Fibroblast of skin of scalp (primary cell): ENCODE data around the gene C22orf15. TPM values are rescaled to one million over a fixed set of nuclear protein-coding genes. Genes with fewer than 3 reads are reported as not detected.
"Not testable (repeated sequence)": the region's sequence is repeated elsewhere in the genome, so short reads cannot be mapped to it uniquely, and the experiment has no call there.

Experiments used
- DNase-seq: peaks from one replicate; pipeline ENCODE4 v3.0.0-alpha.2; 2013
- polyA plus RNA-seq, 2 experiments: library from polyadenylated mRNA; unstranded; fragments of 120-200 nt; gene quantifications; one replicate each; pipeline ENCODE4 v1.2.1, GENCODE V29; 2013; ENCODE audit not compliant: insufficient read length in 2 of 2

Gene C22orf15, protein sequence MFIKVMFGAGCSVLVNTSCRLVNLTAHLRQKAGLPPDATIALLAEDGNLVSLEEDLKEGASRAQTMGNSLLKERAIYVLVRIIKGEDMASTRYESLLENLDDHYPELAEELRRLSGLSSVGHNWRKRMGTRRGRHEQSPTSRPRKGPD
- 1.9 TPM for polyA plus RNA-seq (2013, experiment 1 of 2; ENCODE audit: insufficient read length)
- 1.5 TPM for polyA plus RNA-seq (2013, experiment 2 of 2; ENCODE audit: insufficient read length)

DNA sequence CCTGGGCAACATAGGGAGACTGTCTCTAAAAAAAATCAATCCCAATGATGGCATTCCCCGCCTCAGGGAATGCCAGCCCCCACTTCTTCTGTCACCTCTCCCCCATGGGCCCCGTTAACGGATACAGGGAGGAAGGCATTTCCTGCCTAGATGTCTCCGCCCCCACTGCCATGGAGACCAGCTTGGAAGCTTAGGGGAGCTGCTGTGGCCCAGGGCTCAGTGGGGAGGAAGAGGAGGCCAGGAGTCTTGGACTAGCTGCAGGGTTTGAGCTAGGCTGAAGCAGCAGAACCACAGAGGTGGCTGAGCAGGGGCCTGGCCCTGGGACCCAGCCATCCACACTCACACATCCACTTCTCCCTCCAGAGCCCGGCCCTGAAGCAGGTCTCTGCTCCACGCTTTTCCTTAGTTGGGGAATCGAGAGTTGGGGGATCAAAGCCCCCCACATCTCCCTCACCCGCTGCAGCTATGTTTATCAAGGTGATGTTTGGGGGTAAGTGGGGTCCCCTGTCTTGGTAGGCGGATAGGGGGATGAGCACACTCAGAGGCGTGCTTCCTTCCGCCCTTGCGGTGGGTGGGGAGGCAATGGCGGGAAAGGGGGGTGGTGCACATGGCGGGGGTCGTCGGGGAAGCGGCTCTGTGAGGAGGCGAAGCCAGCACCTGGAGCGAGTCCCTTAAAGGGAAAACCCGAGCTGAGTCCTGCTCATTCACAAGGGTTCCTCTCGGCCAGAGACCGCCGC is at the start of gene C22orf15:
Gene C22orf15, plus strand, starts transcription at position 149 of the 737 bp plus-strand sequence. Its CDS starts 317 bp downstream, at position 466.
- DNase-seq = peak; percentile 77

DNA sequence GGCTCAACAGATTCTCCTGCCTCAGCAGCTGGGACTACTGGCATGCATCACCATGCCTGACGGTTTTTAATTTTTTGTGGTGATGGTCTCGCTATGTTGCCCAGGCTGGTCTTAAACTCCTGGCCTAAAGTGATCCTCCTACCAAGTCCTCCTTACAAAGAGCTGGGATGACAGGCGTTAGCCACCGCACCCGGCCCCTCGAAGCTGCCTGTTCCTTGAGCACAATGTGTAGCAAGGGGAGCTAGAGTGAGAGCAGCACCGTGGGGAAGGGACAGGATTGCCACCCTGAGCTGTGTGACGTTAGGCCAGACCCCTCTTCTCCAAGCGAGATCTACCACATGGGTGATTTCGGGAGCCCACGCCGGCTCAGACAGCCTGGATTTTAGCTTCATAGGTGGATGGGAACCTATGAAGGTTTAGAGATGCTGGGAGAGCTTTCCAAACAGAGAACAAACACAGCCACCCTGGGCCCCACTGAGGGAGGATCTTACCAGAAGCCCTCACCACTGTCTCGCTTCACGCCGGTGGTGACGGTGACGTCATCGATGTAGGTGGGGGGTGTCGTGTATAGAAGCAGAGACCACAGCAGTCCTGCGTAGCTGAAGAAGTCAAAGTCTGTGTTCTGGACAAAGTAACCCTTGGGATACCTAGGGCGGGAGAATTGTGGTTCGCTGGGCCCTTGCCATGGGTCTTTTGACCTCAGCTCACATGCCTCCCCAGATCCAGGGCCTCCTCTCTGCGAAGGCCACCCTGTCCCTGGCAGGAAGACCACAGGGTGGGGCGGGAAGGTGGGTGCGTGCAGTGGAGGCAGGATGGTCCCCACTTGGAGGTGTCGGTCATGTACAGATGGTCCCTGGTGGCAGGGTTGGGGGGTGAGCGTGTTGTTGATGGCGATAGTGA is 48.8 kb upstream of the C22orf15 start:
- DNase-seq = no peak

DNA sequence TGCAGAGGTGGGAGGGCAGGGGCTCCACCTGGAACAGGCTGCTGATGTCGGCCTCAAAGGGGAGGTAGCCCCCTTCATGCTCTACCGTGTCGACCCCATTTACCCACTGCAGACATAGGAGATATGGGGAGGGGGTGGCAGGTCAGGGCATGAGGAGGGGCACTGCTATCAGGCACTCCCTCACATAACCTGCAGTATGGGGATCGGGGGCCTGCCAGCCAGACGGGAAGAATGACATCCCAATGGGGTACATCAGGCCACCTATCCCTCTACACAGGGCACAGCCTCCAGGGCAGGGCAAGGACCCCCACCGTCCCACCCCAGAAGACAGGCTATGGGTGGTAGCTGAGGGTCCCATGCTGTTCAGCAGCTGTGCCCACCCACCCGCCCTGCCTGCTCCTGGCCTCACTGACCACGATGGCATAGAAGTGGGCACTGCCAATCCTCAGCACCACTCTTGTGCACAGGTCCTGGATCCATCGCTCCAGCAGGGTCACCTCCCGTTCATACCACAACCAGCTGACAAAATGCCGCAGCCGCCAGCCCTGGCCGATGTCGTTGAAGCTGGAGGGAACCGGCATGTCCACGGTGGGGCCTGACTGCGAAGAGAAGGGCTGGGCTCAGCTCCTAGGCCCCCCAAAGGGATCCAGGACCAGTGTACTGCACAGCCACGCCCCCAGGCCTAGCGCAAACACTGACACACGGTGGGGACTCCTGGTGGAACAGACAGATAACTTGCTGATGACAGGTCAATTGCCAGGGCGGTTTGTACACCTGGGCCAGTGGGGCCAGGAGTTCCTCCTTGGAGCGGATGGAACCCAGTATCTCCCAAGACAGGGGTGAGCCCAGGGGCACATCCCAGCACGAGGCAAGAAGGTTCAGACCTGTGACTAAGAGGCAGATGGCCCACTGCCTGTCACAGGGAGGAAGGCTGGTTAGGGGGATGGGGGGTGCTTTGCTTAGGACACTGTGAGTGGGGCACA is 47.9 kb upstream of the C22orf15 start:
- DNase-seq = no peak

DNA sequence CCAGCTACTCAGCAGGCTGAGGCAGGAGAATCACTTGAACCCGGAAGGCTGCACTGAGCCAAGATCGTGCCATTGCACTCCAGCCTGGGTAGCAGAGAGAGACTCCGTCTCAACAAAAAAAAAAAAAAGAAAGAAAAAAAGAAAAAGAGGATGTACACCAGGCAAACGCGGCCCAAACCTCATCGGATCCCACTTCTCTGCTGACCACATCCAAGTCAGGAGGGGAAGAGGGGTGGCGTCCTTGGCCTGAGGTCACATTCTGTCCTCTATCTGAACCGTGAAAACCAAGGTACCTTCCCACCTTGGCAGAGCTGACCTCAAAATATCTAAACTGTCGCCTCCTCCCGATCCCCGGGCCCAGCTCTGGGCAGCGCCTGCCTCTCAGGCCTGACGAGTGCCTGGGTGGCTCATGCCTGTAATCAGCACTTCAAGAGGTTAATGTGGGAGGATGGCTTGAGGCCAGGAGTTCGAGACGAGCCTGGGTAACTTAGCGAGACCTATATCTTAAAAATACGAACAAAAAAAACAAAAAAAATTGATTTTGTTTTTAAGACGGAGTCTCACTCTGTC is 46.9 kb upstream of the C22orf15 start:
- DNase-seq = no peak

DNA sequence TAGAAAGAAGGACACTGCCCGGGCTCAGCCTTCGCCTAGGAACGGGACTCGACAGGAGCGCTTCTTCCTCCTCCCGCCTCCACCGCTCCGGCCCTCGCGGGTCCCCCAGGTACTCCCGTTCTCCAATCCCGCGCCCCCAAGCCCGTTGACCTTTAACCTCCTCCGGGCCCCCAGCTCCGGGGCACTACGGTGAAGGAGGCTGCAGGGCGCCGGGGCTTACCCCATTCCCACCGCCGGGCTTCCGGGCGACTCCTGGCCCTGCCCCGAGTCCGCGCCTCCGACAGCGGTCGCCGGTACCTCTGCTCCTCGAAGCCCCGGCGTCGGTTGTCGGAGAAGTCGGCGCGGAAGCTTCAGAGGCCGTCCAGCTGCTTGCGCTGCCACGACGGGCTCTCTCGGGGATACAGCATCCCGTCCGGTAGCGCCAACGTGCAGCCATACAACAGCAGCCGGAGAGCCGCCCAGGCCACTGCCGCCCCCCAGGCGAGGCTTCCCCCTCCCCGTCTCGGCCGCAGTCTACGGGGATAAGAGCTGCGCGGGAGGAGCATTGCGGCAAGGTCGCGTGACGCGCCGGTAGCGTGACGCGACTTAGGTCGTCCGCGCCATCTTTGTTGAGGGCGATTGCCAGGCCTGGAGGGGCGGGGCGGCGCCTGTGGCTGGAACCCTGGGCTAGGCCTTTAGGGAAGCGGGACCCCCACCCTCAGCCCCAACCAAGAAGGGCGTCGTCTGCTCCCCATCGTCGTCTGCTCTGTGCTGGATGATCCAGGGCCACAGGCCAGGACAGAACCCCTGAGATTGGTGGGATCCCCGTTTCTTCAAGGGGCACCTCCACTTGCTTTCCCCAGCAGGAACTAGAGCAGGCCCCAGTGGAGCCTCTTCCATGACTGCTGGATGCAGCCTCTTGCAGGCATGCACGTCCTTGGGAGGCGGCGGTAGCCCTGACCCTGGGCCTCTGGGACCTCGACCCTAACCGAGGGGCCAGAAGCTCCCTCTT is 45.7 kb upstream of the C22orf15 start:
- peak; percentile 89 for DNase-seq

DNA sequence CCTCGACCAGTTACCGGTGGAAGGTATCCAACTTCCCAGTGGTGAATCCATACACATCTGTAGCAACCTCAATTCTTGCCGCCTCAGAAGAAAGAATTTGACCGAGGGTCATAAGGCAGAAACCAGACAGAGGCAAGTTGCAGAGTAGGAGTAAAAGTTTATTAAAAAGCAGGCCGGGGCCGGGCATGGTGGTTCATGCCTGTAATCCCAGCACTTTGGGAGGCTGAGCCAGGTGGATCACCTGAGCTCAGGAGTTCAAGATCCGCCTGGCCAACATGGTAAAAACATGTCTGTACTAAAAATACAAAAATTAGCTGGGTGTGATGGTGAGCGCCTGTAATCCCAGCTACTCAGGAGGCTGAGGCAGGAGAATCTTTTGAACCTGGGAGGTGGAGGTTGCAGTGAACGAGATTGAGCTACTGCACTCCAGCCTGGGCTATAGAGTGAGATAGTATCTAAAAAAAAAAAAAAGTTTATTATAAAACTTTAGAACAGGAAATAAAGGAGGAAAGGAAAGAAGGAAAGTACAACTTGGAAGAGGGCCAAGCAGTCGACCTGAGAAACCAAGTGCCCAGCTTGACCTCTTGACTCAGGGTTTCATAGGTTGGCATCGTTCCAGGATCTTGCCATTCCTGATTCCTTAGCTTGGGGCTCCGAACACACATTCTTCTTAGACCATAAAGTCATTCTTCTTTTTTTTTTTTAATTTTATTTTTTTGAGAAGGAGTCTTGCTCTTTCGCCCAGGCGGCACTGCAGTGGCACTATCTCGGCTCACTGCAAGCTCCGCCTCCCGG is 44.2 kb upstream of the C22orf15 start:
- no peak for DNase-seq

DNA sequence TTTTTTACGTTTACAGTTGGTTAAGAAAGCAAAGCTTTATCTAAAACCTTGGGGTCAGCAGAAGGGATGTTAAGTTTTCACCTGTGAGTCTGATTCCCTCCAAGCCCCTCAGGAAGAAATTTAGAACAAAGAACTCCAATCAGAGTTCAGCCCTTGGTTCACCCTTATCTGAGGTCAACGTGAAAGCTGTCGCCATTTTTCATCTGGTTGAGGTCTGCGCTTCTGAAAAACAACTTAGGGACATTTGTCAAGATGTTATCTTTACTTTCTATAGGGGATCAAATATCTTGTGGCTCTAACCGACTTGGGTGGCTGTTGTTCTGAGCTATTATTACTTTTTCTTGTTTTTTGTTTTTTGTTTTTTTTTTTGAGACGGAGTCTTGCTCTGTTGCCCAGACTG is 41.9 kb upstream of the C22orf15 start:
- no peak for DNase-seq

DNA sequence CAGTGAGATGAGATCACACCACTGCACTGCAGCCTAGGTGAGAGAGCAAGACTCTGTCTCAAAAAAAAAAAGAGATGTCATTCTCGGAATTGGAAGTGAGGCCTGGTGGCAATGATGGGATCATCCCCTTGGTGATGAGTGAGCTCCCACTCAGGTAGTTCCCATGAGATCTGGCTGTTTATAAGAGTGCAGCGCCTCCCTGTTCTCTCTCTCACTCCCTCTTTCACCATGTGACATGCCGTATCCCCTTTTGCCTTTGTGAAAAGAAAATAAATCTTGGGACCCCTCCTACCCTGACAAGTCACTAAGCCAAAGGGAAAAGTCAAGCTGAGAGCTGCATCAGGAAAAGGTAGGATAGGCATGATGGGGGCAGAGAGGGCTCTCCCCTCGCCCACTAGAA is 40.6 kb upstream of the C22orf15 start:
- no peak for DNase-seq

DNA sequence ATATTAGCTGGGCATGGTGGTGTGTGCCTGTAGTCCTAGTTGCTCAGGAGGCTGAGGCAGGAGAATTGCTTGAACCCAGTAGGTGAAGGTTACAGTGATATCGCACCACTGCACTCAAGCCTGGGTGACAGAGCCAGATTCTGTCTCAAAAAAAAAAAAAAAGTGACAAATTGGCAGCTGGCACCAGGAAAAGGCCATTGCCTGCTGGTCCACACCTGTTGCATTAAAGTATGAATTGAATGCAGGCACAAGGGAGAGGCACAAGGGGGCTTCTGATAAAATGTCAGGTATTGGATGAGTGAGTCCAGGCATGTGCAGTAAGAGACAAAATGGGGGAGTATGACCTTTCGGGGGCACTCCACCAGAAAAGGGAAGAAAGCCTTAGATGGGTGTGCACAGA is 40.1 kb upstream of the C22orf15 start:
- DNase-seq = no peak

DNA sequence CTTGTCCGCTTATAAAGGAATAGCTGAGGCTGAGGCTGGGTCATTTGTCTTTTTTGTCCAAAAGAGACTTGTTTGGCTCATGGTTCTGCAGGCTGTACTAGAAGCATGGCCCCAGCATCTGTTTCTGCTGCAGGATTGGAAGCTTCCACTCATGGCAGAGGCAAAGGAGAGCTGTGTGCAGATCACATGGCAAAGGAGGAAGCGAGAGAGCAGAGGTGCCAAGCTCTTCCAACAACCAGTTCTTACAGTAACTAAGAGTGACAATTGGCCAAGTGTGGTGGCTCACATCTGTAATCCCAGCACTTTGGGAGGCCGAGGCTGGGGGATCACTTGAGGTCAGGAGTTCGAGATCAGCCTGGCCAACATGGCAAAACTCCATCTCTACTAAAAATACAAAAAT is 34.7 kb upstream of the C22orf15 start:
- not testable (repeated sequence) for DNase-seq

DNA sequence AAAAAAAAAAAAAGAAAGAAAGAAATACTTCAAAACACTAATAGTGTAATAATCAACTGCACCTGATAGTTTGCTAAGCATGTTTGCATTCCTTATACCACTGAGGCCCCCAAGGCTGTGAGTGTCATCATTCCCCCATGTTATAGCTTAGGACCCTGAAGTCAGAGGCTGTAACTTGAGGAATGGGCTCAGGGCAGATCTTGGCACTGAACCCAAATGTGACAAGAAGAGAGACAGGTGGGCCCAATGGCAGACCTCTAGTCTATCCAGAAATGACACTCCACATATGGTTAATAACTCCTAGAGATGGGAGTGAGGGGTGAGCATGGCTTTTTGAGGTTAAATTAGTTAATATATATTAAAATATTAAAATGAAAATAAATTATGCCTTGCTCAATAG is 25.1 kb upstream of the C22orf15 start:
- no peak for DNase-seq

DNA sequence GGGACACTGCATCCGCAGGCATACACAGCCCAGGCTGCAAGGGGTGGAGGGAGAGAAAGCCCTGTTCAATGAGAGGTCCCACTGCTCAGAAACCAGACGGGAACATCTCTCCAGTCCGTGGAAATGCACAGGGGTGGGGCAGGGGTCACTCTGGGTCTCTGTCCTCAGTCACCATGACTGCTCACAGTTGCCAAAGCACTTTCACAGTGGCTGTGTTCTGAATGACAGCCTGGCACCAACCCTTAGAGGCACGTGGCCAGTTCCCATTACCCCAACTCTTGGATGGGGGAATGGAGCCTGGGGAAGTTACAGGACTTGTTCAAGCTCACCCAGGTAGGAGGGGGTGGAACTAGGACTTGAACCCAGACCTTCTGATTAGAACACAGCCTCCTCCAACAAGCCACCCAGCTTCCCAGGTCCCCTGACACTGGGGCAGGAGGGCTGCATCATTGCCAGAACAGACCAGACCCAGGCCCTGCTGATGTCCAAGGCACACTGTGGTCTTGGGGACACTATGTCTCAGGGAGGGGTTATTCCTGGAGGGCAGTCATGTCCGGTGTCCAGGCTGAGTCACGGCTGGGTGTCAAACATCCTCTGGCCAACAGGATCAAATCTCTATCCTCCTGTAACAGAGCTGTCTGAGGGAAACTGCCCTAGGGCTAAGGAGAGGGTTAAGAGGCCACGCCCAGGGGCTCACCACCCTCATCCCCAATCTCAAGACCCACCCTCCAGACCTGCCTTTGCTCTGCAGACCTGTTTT is 20.1 kb upstream of the C22orf15 start:
- no peak for DNase-seq

DNA sequence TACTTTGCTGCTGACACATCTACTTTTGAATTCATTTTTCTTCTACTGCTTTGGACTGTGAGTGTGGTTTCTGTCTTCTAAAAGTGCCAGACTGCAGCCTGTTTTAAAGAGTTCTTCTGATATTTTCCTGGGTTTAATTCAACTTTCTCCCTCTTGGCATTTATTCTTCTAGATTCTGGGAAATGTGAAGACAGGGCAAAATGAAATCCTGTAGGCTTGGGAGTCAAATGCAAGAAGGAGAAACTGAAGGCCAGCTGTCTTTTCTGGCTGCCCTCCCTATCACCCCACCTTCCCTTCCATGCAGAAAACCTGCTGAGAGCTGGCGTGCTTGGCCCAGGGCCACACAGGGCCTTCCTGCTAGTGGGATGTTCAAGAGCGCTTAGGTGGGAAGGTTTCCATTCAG is 19.5 kb upstream of the C22orf15 start:
- DNase-seq = no peak

DNA sequence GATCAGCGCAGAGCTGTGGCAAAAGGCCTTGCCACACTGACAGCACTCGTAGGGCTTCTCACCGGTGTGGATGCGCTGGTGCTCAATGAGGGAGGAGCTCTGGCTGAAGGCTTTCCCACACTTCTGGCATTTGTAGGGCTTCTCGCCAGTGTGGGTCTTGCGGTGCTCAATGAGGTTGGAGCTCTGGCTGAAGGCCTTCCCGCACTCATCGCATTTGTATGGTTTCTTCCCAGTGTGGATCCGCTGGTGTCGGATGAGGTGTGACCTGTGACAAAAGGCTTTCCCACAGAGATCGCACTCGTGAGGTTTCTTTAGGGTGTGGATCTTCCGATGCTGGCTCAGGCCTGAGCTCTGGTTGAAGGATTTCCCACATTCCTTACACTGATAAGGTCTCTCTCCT is 18.8 kb upstream of the C22orf15 start:
- DNase-seq = no peak

DNA sequence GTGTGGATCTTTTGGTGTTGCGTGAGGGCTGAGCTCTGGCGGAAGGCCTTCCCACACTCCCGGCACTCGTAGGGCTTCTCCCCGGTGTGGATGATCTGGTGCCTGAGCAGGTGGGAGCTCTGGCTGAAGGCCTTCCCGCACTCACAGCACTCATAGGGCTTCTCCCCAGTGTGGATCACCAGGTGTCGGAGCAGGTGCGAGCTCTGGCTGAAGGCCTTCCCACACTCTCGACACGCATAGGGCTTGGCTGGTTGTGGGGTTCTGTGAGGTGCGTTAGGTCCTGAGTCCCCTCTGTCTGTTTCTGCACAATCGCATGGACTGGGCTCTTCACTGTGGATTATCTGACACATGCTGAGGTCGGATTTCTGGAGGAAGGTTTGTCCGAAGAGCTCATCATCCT is 18.3 kb upstream of the C22orf15 start:
- no peak for DNase-seq

DNA sequence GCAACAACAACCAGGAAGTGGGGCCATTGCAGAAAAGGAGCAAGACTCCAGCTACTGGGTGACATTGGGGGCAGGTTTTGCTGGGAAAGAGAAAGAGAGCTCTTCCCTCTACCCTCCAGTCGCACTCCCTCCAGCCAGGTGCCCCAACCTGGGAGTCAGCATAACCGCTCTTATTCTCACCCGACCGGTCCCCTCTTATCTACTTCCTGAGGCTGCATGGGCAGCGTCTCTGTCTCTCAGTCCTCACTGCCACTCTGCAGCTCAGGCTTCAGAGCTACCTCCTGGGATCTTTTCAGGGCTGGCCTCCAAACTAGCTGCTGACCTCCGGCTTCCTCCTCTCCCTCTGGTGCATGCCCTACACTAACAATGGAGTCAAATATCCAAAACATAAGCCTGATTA is 17.0 kb upstream of the C22orf15 start:
- no peak for DNase-seq

DNA sequence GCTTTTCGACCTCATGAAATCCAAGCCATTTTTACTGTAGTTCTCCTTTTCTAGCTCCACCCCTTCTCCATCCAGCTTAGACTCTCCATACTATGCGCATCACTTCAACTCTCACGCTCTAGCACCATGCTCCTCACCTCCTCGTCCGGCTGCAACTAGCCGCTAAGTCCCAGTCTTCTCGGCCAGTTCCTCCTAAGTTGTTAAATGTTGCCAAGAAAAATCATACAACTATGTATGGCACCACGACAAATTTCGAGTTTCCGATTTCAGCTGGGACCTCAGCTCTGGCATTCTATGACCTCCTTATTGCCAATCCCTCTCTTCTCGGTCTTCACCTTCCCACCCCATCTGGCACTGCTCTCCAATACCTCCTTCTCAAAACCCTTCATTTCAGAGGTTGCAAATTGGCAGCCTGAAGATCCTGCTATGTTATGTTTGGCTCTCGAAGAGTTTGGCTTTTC is 12.9 kb upstream of the C22orf15 start:
- DNase-seq = no peak

DNA sequence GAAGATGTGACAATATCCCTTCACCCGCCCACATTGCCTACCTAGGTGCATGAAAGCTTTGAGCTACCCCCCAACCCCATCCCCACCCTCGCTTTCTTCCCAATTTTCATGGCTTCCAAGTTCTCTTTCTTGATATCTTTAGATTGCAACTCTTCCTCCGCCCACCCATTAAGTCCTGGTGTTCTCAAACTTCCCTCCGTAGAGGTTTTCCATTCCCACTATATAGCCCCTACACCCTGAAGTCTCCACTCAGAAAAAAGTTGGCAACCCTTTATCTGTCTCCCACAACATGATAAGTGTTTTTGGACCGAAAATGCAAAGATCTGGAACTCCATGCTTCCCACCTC is 12.4 kb upstream of the C22orf15 start:
- DNase-seq = no peak
